ENCODE results near the gene IL1RL2. TPM values are rescaled to one million over a fixed set of nuclear protein-coding genes. Genes with fewer than 3 reads are reported as not detected.
A peak's percentile ranks its signal among the peaks of the same experiment; 100 is the strongest.

The IL1RL2 gene
- total and polyA plus RNA-seq, 2 of the 4 experiments (the other 2 are of a cell fraction), result 0.09 to 0.36 TPM

DNA sequence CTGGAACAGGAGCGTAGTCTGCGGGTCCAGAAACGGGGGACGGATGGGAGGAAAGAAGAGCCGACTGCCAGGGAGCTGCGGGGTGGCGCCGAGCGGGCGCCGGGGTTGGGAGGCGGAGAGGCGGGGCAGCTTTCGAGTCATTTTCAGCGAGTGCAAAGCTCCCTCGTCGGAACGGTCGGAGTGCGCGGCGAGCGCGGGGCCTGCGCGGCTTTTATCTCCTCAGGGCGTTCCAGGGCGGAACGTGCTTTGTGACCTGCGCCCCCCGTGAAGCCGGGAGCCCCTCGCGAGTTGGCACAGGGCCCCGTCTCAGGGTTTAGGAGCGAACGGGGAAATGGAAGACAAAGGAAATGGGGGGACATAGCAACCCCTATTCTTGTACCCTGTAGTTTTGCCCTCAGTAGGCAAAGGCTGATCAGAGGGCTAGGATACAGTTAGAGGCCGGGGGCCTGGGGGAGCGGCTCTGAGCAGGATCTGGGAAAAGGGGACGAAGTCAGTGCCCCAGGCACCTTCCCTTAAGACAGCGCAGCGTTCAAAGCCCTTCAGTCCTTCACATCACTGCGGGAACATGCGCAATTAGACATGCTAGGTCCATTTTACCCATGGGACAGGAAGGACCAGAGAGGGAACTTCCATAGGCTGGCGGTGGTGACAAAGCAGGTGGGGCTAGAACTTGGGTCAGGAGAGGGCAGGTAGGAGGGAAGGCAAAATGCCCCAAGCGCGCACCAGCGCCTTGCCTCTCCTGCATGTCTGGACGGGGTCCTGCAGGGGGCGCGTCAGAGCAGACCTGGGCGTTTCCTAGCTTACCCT is 64.4 kb downstream of the IL1RL2 start:
- dilution Hi-C loops (cut with HindIII; ENCODE audit: low sequenced_read_pairs, unreplicated experiment), result no loop called here
- Histone ChIP-seq H3K18ac (ENCODE audit: low read depth, low read length) (no peak overlapping the region), H2BK15ac (ENCODE audit: low read depth, low read length) (peak overlapping the region; percentile 72; the same call in 2 of the 3 replicates), H2AK5ac (ENCODE audit: low read depth, low read length) (peak overlapping the region; percentile 28; the same call in 1 of the 2 replicates), H3K9me3 (ENCODE audit: control insufficient read depth, insufficient read depth, low read length) (no peaks in the 10 kb centered on the region), H3K9me1 (ENCODE audit: insufficient read depth, low read length) (no peaks in the 10 kb centered on the region), H3K4me3 (ENCODE audit: insufficient read depth, low read depth, low read length) (peak overlapping the region; percentile 40), H2AK9ac (replicated peaks; ENCODE audit: low read depth, low read length, poor library complexity) (peak overlapping the region; percentile 78), H3K4me2 (ENCODE audit: low read depth, low read length) (peak overlapping the region; percentile 84), H3K27ac (ENCODE audit: insufficient read depth, low read length) (no peak overlapping the region), H2BK5ac (ENCODE audit: low read depth, low read length, poor library complexity, severe bottlenecking) (no peak overlapping the region), H3K4me1 (ENCODE audit: control insufficient read depth, insufficient read depth, low read length) (no peaks in the 10 kb centered on the region), H4K8ac (ENCODE audit: low read depth in 2 of 2, low read length in 2 of 2) (peak overlapping the region in 1 of 2 experiments; percentile 60; a peak in 1 of 4 replicates), H3K14ac (replicated peaks; ENCODE audit: low read depth, low read length) (peak overlapping the region; percentile 55; the same call in 1 of the 2 replicates), H4K5ac (ENCODE audit: low read depth, low read length) (peak overlapping the region; percentile 56; the same call in 1 of the 2 replicates), H2AFZ (replicated peaks; ENCODE audit: low read length, poor library complexity) (peak overlapping the region; percentile 92), H3K79me1 (ENCODE audit: low read depth in 1 of 2, low read length in 2 of 2) (no peaks in the 10 kb centered on the region), H3K36me3 (ENCODE audit: control insufficient read depth, insufficient read depth, low read length) (no peaks in the 10 kb centered on the region), H2BK120ac (ENCODE audit: low read depth, low read length) (peak overlapping the region; percentile 77), H3K23ac (ENCODE audit: low read depth, low read length) (peak overlapping the region; percentile 83), H3K4ac (ENCODE audit: low read depth, low read length) (peak overlapping the region; percentile 67), H3K27me3 (ENCODE audit: control insufficient read depth, insufficient read depth, low read length) (peaks cover 4% of the 10 kb centered on the region; the same call in 1 of the 2 replicates), H3K9ac (ENCODE audit: low read depth, low read length) (no peak overlapping the region), H4K91ac (ENCODE audit: insufficient read depth, low read depth, low read length) (peak overlapping the region; percentile 65; the same call in 1 of the 2 replicates), H3K56ac (ENCODE audit: extremely low read depth, insufficient read depth, low read length) (no peak overlapping the region), H4K20me1 (ENCODE audit: insufficient read depth, low read length) (no peaks in the 10 kb centered on the region), H2BK20ac (ENCODE audit: low read depth, low read length) (peak overlapping the region; percentile 83)
- in situ Hi-C loops (cut with MboI; ENCODE audit: low sequenced_read_pairs), result loop anchor here (5.0 kb wide), 1 partner anchor 106 kb away; the partner anchor contains the start of gene IL18R1
- intact Hi-C loops (cut with micrococcal nuclease), result no loop called here
- WGBS, 2 experiments (ENCODE audit: extremely low coverage in 2 of 2, insufficient read length in 1 of 2), result 6% methylated on average over 27 of the region's 52 CpGs; no CpG with 5 or more reads in 1 of the 2 experiments
- BruUV-seq (replicated peaks), result no TSS peak
- ChIA-PET POLR2A (ENCODE audit: unreplicated experiment) (interaction anchor here (0.6 kb wide), 1 partner anchor 287 kb away, joined by 5 read pairs; no protein-coding TSS in a partner anchor), CTCF (interaction anchor here (0.9 to 1.5 kb wide), 5 partner anchors 10 to 200 kb away, joined by 3 to 4 read pairs (median 3); partner anchors contain the start of gene IL18R1)
- DNase-seq (no peak), ATAC-seq (ENCODE audit: low read depth) (peak; percentile 76)
- TF ChIP-seq RCOR1 (IDR thresholded peaks at IDR 0.05; ENCODE audit: insufficient replicate concordance, low read length) (no peak), MAZ (IDR thresholded peaks at IDR 0.05; ENCODE audit: borderline replicate concordance, low read depth, low read length) (no peak), RAD21 (IDR thresholded peaks at IDR 0.05; ENCODE audit: low read length) (no peak), MAFK (IDR thresholded peaks at IDR 0.05; ENCODE audit: low read depth, low read length) (no peak), CEBPB (IDR thresholded peaks at IDR 0.05; ENCODE audit: low read depth, low read length) (no peak), RFX5 (IDR thresholded peaks at IDR 0.05; ENCODE audit: low read depth, low read length) (no peak), MXI1 (IDR thresholded peaks at IDR 0.05; ENCODE audit: borderline replicate concordance, low read depth, low read length) (no peak), BHLHE40 (IDR thresholded peaks at IDR 0.05; ENCODE audit: low read depth, low read length) (no peak), FOS (IDR thresholded peaks at IDR 0.05; ENCODE audit: low read depth, low read length) (no peak), NFE2L2 (IDR thresholded peaks at IDR 0.05; ENCODE audit: low read depth, low read length) (no peak), SMC3 (IDR thresholded peaks at IDR 0.05; ENCODE audit: low read depth, low read length) (no peak), POLR2A (IDR thresholded peaks at IDR 0.05; ENCODE audit: low read depth, low read length) (no peak), CHD1 (IDR thresholded peaks at IDR 0.05; ENCODE audit: low read depth, low read length) (no peak)
- TF ChIP-seq, protein P1, sequence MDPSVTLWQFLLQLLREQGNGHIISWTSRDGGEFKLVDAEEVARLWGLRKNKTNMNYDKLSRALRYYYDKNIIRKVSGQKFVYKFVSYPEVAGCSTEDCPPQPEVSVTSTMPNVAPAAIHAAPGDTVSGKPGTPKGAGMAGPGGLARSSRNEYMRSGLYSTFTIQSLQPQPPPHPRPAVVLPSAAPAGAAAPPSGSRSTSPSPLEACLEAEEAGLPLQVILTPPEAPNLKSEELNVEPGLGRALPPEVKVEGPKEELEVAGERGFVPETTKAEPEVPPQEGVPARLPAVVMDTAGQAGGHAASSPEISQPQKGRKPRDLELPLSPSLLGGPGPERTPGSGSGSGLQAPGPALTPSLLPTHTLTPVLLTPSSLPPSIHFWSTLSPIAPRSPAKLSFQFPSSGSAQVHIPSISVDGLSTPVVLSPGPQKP (IDR thresholded peaks at IDR 0.05; ENCODE audit: borderline replicate concordance, low read depth, low read length), result no peak
- TF ChIP-seq, protein P2, sequence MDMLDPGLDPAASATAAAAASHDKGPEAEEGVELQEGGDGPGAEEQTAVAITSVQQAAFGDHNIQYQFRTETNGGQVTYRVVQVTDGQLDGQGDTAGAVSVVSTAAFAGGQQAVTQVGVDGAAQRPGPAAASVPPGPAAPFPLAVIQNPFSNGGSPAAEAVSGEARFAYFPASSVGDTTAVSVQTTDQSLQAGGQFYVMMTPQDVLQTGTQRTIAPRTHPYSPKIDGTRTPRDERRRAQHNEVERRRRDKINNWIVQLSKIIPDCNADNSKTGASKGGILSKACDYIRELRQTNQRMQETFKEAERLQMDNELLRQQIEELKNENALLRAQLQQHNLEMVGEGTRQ (IDR thresholded peaks at IDR 0.05; ENCODE audit: low read depth, low read length), result no peak

Data from IMR-90 (cell line).